NCI-H1930 (cell line): ENCODE data around the gene TIAM2.
"Not testable (repeated sequence)": the region's sequence is repeated elsewhere in the genome, so short reads cannot be mapped to it uniquely, and the experiment has no call there.

ENCODE experiments used
- DNase-seq, 2 experiments: peaks; one replicate each; lab custom pipeline; 2025; lab: John Stamatoyannopoulos, UW

The TIAM2 gene

GRCh38 chr6:154995254-154996015 is at the start of gene TIAM2:
Gene TIAM2, plus strand, starts transcription at chr6:154995315. Its CDS starts 133,909 bp downstream, at chr6:155129224.
- peak in 1 of 2 experiments; percentile 46 for DNase-seq

- DNase-seq, result no peak
These were observed 44.2 kb upstream of the TIAM2 start for GRCh38 chr6:154950979-154951344.

- no peak for DNase-seq
These were observed 43.5 kb upstream of the TIAM2 start for GRCh38 chr6:154951345-154952200.

GRCh38 chr6:154953644-154954043 is 41.5 kb upstream of the TIAM2 start:
- no peak for DNase-seq

GRCh38 chr6:154954347-154954746 is 40.8 kb upstream of the TIAM2 start:
- no peak for DNase-seq

- DNase-seq, result no peak
These were observed 38.2 kb upstream of the TIAM2 start for GRCh38 chr6:154956771-154957522.

GRCh38 chr6:154958469-154958868 is 36.6 kb upstream of the TIAM2 start:
- no peak for DNase-seq

- no peak for DNase-seq
These were observed 34.7 kb upstream of the TIAM2 start for GRCh38 chr6:154960299-154960843.

- no peak for DNase-seq
These were observed 34.1 kb upstream of the TIAM2 start for GRCh38 chr6:154960854-154961530.

GRCh38 chr6:154962753-154963152 is 32.4 kb upstream of the TIAM2 start:
- DNase-seq, result no peak

- not testable (repeated sequence) for DNase-seq
These were observed 28.9 kb upstream of the TIAM2 start for GRCh38 chr6:154966065-154966770.

GRCh38 chr6:154969796-154970195 is 25.3 kb upstream of the TIAM2 start:
- no peak for DNase-seq

- DNase-seq, result no peak
These were observed 20.5 kb upstream of the TIAM2 start for GRCh38 chr6:154974485-154975149.

- no peak for DNase-seq
These were observed 17.5 kb upstream of the TIAM2 start for GRCh38 chr6:154977588-154977987.

GRCh38 chr6:154980273-154981078 is 14.6 kb upstream of the TIAM2 start:
- DNase-seq, result no peak

GRCh38 chr6:154981079-154981870 is 13.8 kb upstream of the TIAM2 start:
- DNase-seq, result no peak

GRCh38 chr6:154984146-154984545 is 11.0 kb upstream of the TIAM2 start:
- DNase-seq, result no peak

GRCh38 chr6:154986787-154987235 is 8.3 kb upstream of the TIAM2 start:
- no peak for DNase-seq

- DNase-seq, result no peak
These were observed 5.7 kb upstream of the TIAM2 start for GRCh38 chr6:154989448-154989847.
